MCF 10A (cell line): ENCODE measurements around the gene SLC16A1. TPM values are rescaled to one million over a fixed set of nuclear protein-coding genes. Genes with fewer than 3 reads are reported as not detected.
A peak's percentile ranks its signal among the peaks of the same experiment; 100 is the strongest.

Experiments used
- Bru-seq: library from RNA; stranded (reverse); fragments of 400-500 nt; gene quantifications from one replicate; lab custom pipeline; 2021; lab: Mats Ljungman, UMichigan
- BruChase-seq, 2 experiments: library from RNA; stranded (reverse); fragments of 400-500 nt; gene quantifications; one replicate each; lab custom pipeline; 2021; lab: Mats Ljungman, UMichigan
- BruUV-seq: library from RNA; stranded (reverse); fragments of 400-500 nt; replicated peaks from 2 replicates; lab custom pipeline; 2021; lab: Mats Ljungman, UMichigan
- CTCF ChIA-PET: fragments of 300-600 bp; sonication (Branson Sonifier 250); formaldehyde crosslinking; extraction: SDS; loops from one replicate; lab custom pipeline; 2021; ENCODE audit warnings: antibody characterized with exemption, inconsistent platforms; lab: Yijun Ruan, JAX
- POLR2A ChIA-PET: fragments of 300-600, 350-650 bp; sonication (Branson Sonifier 250); formaldehyde crosslinking; extraction: SDS; loops from one replicate; lab custom pipeline; 2020; ENCODE audit warnings: antibody characterized with exemption, inconsistent platforms; lab: Yijun Ruan, JAX
- DNase-seq: peaks from one replicate; pipeline ENCODE4 v3.0.0-alpha.2; 2018; ENCODE audit not compliant: unreplicated experiment
- H3K27ac Mint-ChIP-seq: one replicate; pipeline ENCODE4 v1.8.0; 2022; ENCODE audit warnings: mild to moderate bottlenecking, low read depth, mixed read lengths; ENCODE audit not compliant: unreplicated experiment
- H3K27me3 Mint-ChIP-seq: one replicate; pipeline ENCODE4 v1.8.0; 2022; ENCODE audit warnings: mixed read lengths; ENCODE audit not compliant: insufficient read depth, unreplicated experiment
- H3K36me3 Mint-ChIP-seq: one replicate; pipeline ENCODE4 v1.8.0; 2022; ENCODE audit warnings: mild to moderate bottlenecking, moderate library complexity, mixed read lengths; ENCODE audit not compliant: insufficient read depth, unreplicated experiment
- H3K4me1 Mint-ChIP-seq: one replicate; pipeline ENCODE4 v1.8.0; 2022; ENCODE audit warnings: mixed read lengths; ENCODE audit not compliant: insufficient read depth, unreplicated experiment
- H3K4me3 Mint-ChIP-seq: one replicate; pipeline ENCODE4 v1.8.0; 2022; ENCODE audit warnings: mild to moderate bottlenecking, moderate library complexity, mixed read lengths; ENCODE audit not compliant: unreplicated experiment
- H3K9me3 Mint-ChIP-seq: one replicate; pipeline ENCODE4 v1.8.0; 2022; ENCODE audit warnings: mixed read lengths; ENCODE audit not compliant: unreplicated experiment
- CTCF ChIP-seq: fragments of 200-600 bp; IDR thresholded peaks from one replicate; pipeline ENCODE4 v1.8.0; 2022; ENCODE audit warnings: antibody characterized with exemption, mild to moderate bottlenecking; ENCODE audit not compliant: unreplicated experiment
- intact Hi-C: fragments of 100-400 bp; cut with micrococcal nuclease; formaldehyde crosslinking; loops from 2 replicates; pipeline ENCODE4 v1.14.1; 2022
- long read RNA-seq: library from polyadenylated mRNA; stranded (forward); transcript quantifications from one replicate; pipeline ENCODE4 v2.0.0, GENCODE V29; 2022
- total RNA-seq: library from RNA; stranded (reverse); gene quantifications from 2 replicates; pipeline ENCODE4 v1.2.3, GENCODE V29; 2022

SLC16A1 gene
- total RNA-seq (142 and 148 TPM in 2 replicates), Bru-seq, nascent RNA (percentile 92 among the genes with signal in this experiment), BruChase-seq, experiment 1, labeled RNA remaining after a 6-hour chase (percentile 97 among the genes with signal in this experiment), BruChase-seq, experiment 2, labeled RNA remaining after a 2-hour chase (percentile 93 among the genes with signal in this experiment)
- long read RNA-seq, transcript SLC16A1-201 (5 exons, 3,910 nt) = major isoform, 133 of 247 reads
- long read RNA-seq, partial matches to known transcripts = 31 of 247 reads
- long read RNA-seq, other reads (novel, unspliced or antisense) = 83 of 247 reads

- ChIA-PET CTCF (interaction anchor here (0.6 to 2.4 kb wide), 17 partner anchors 11 to 305 kb away, joined by 3 to 11 read pairs (median 4); partner anchors contain the start of gene LRIG2), POLR2A (interaction anchor here (0.7 to 8.8 kb wide), 29 partner anchors 8 to 632 kb away, joined by 3 to 287 read pairs (median 5); partner anchors contain the start of genes LRIG2 and PPM1J)
- peak within 1 kb of the TSS; percentile 78 for H3K4me3 Mint-ChIP-seq
- no peaks in the 10 kb centered on the region for H3K27me3 Mint-ChIP-seq
- peaks cover 48% of the 10 kb centered on the region for H3K4me1 Mint-ChIP-seq
- peak; percentile 15 for TF ChIP-seq CTCF
- peaks cover 39% of the 10 kb centered on the region for H3K36me3 Mint-ChIP-seq
- BruUV-seq = no TSS peak
- peak within 1 kb of the TSS; percentile 91 for H3K27ac Mint-ChIP-seq
- intact Hi-C loops = loop anchor here (1.0 to 5.0 kb wide), 7 partner anchors 20 to 240 kb away; no protein-coding TSS in a partner anchor
- peak; percentile 93 for DNase-seq
- no peaks in the 10 kb centered on the region for H3K9me3 Mint-ChIP-seq
These were observed at the start of gene SLC16A1 for GRCh38 chr1:112955773-112956543. Gene SLC16A1 (minus strand): TSS chr1:112956196. CDS start chr1:112929308, 26,888 bp downstream.

- Mint-ChIP-seq H3K9me3 (no peaks in the 10 kb centered on the region), H3K4me1 (peaks cover 8% of the 10 kb centered on the region), H3K4me3 (no peak overlapping the region), H3K36me3 (peaks cover 66% of the 10 kb centered on the region), H3K27me3 (no peaks in the 10 kb centered on the region), H3K27ac (no peak overlapping the region)
- BruUV-seq = no TSS peak
- DNase-seq = no peak
- intact Hi-C loops = no loop called here
- TF ChIP-seq CTCF = no peak
- POLR2A ChIA-PET = interaction anchor here (0.6 to 0.9 kb wide), 2 partner anchors 10 to 28 kb away, joined by 3 read pairs; no protein-coding TSS in a partner anchor
- CTCF ChIA-PET = interaction anchor here (0.6 to 2.1 kb wide), 6 partner anchors 18 to 69 kb away, joined by 3 to 7 read pairs (median 3); partner anchors contain the start of gene LRIG2
These were observed 48.0 kb upstream of the SLC16A1 start for GRCh38 chr1:113003751-113004690.

GRCh38 chr1:113002297-113002696, 46.3 kb upstream of the SLC16A1 start:
- Mint-ChIP-seq H3K27ac (no peak overlapping the region), H3K4me1 (peaks cover 15% of the 10 kb centered on the region), H3K36me3 (peaks cover 67% of the 10 kb centered on the region), H3K4me3 (no peak overlapping the region), H3K27me3 (no peaks in the 10 kb centered on the region), H3K9me3 (no peaks in the 10 kb centered on the region)
- POLR2A ChIA-PET = no interaction called here
- DNase-seq = no peak
- intact Hi-C loops = no loop called here
- CTCF ChIA-PET = interaction anchor here (0.6 to 0.7 kb wide), 2 partner anchors 121 to 194 kb away, joined by 3 to 5 read pairs; no protein-coding TSS in a partner anchor
- TF ChIP-seq CTCF = no peak
- BruUV-seq = no TSS peak
